ENCODE measurements around the gene CD82. TPM values are rescaled to one million over a fixed set of nuclear protein-coding genes. Genes with fewer than 3 reads are reported as not detected.

The CD82 gene
- total RNA-seq, 1 experiment from 2014 or later, result 4.5 TPM

- H3K23me2 ChIP-seq (ENCODE audit: insufficient read length, low read depth, low read length, poor library complexity, severe bottlenecking), result no peaks in the 10 kb centered on the region
- H2AFZ ChIP-seq (ENCODE audit: low read length), result no peak overlapping the region
- H3K56ac ChIP-seq (ENCODE audit: insufficient read length, low read depth, low read length), result no peak overlapping the region
- no peak overlapping the region for H3K4ac ChIP-seq (ENCODE audit: low read depth, low read length)
- no peak overlapping the region for H2AK5ac ChIP-seq (ENCODE audit: insufficient read length, low read length)
- H3K27me3 Mint-ChIP-seq (ENCODE audit: low read depth), result peaks cover 12% of the 10 kb centered on the region
- no peak overlapping the region for H3K18ac ChIP-seq (ENCODE audit: insufficient read length, low read depth, low read length)
- WGBS (ENCODE audit: extremely low coverage, insufficient read length, low lambda C conversion rate), result no CpG with 5 or more reads among the region's 24 CpGs
- no peak overlapping the region for H4K5ac ChIP-seq (ENCODE audit: insufficient read length, low read depth, low read length)
- peaks cover 16 to 25% of the 10 kb centered on the region in 2 experiments for H3K4me1 Mint-ChIP-seq
- no peaks in the 10 kb centered on the region for H3K27me3 ChIP-seq (ENCODE audit: insufficient read depth, low read length)
- H3K23ac ChIP-seq (ENCODE audit: insufficient read length, low read depth, low read length), result no peak overlapping the region
- no peak overlapping the region for H2BK20ac ChIP-seq (ENCODE audit: low read depth, low read length, poor library complexity, severe bottlenecking)
- peak; percentile 85 for DNase-seq
- no peaks in the 10 kb centered on the region for H3K79me2 ChIP-seq (ENCODE audit: insufficient read depth, low read length)
- H3T11ph ChIP-seq (ENCODE audit: low read length), result no peak overlapping the region
- no peak overlapping the region for H3K4me2 ChIP-seq (ENCODE audit: insufficient read depth, insufficient read length, low read length)
- H2BK12ac ChIP-seq (ENCODE audit: insufficient read length, low read depth, low read length), result no peak overlapping the region
- no peak overlapping the region for H3K9ac ChIP-seq (ENCODE audit: extremely low read depth, insufficient read length, low read length)
- no peaks in the 10 kb centered on the region for H3K79me1 ChIP-seq (ENCODE audit: insufficient read depth, low read depth, low read length, poor library complexity, severe bottlenecking)
- no peak overlapping the region for H4K91ac ChIP-seq (ENCODE audit: insufficient read length, low read depth, low read length)
- H3K4me3 Mint-ChIP-seq, result no peak overlapping the region
- no peak overlapping the region for H2BK120ac ChIP-seq (ENCODE audit: low read depth, low read length, poor library complexity, severe bottlenecking)
- H3K4me1 ChIP-seq (ENCODE audit: insufficient read depth, low read length), result peaks cover 6% of the 10 kb centered on the region; the same call in 1 of the 2 replicates
- H3K14ac ChIP-seq (ENCODE audit: insufficient read depth, low read length), result no peak overlapping the region
- H4K8ac ChIP-seq (replicated peaks; ENCODE audit: insufficient read length, low read depth, low read length), result no peak overlapping the region
- no peak overlapping the region for H3K27ac Mint-ChIP-seq
- H3K9me3 ChIP-seq (ENCODE audit: control insufficient read depth, low read depth, low read length), result no peaks in the 10 kb centered on the region
- no peak overlapping the region for H2BK15ac ChIP-seq (ENCODE audit: low read depth, low read length)
- no peak overlapping the region for H2BK5ac ChIP-seq (ENCODE audit: insufficient read length, low read length)
- no peaks in the 10 kb centered on the region for H4K20me1 ChIP-seq (ENCODE audit: control insufficient read depth, insufficient read depth, insufficient read length)
- H3K36me3 Mint-ChIP-seq (ENCODE audit: insufficient read depth in 1 of 3, low read depth in 3 of 3), result no peaks in the 10 kb centered on the region; a peak in 1 of 7 replicates
- H3K9me3 Mint-ChIP-seq, result peaks cover 0 to 6% of the 10 kb centered on the region in 2 experiments; a peak in 3 of 5 replicates
- no peak overlapping the region for H3K27ac ChIP-seq (ENCODE audit: insufficient read length, low read depth, low read length)
- TF ChIP-seq CTCF (conservative IDR thresholded peaks at IDR 0.05), result 0 out of 3 replicates have a peak, but pooled peaks have one; percentile 12
Measured at GRCh38 chr11:44634401-44635281, 69.2 kb downstream of the CD82 start.
